Nephron progenitor cell (in vitro differentiated cells): ENCODE results near the gene BLACAT1.

Experiments
- DNase-seq: peaks from one replicate; pipeline ENCODE4 v3.0.0; 2021
- H3K27ac Mint-ChIP-seq: 2 replicates; pipeline ENCODE4 v1.8.0; 2021; ENCODE audit warnings: mild to moderate bottlenecking, moderate library complexity, mixed read lengths
- H3K27me3 Mint-ChIP-seq: 2 replicates; pipeline ENCODE4 v1.8.0; 2021; ENCODE audit warnings: mild to moderate bottlenecking, low read depth, mixed read lengths; ENCODE audit not compliant: poor library complexity
- H3K36me3 Mint-ChIP-seq: 2 replicates; pipeline ENCODE4 v1.8.0; 2021; ENCODE audit warnings: low read depth, mixed read lengths
- H3K4me1 Mint-ChIP-seq: 2 replicates; pipeline ENCODE4 v1.8.0; 2021; ENCODE audit warnings: mixed read lengths
- H3K4me3 Mint-ChIP-seq: 2 replicates; pipeline ENCODE4 v1.8.0; 2021; ENCODE audit warnings: mild to moderate bottlenecking, moderate library complexity, mixed read lengths
- H3K9me3 Mint-ChIP-seq: 2 replicates; pipeline ENCODE4 v1.8.0; 2021; ENCODE audit warnings: mild to moderate bottlenecking, moderate library complexity, mixed read lengths
- TF ChIP-seq, protein P1 (sequence below): fragments of 200-600 bp; sonication (generic); IDR thresholded peaks from 2 replicates; pipeline ENCODE4 v1.5.0; 2021; ENCODE audit warnings: antibody characterized with exemption

The BLACAT1 gene

GRCh38 chr1:205455581-205456382 is at the start of gene BLACAT1:
BLACAT1 (minus strand) TSS chr1:205456045.
- Mint-ChIP-seq H3K9me3 (no peaks in the 10 kb centered on the region), H3K27me3 (peaks cover 34% of the 10 kb centered on the region), H3K27ac (peak within 1 kb of the TSS; percentile 45), H3K4me1 (peaks cover 52% of the 10 kb centered on the region), H3K36me3 (no peaks in the 10 kb centered on the region), H3K4me3 (peak within 1 kb of the TSS; percentile 92)
- DNase-seq = no peak
- TF ChIP-seq, protein P1, sequence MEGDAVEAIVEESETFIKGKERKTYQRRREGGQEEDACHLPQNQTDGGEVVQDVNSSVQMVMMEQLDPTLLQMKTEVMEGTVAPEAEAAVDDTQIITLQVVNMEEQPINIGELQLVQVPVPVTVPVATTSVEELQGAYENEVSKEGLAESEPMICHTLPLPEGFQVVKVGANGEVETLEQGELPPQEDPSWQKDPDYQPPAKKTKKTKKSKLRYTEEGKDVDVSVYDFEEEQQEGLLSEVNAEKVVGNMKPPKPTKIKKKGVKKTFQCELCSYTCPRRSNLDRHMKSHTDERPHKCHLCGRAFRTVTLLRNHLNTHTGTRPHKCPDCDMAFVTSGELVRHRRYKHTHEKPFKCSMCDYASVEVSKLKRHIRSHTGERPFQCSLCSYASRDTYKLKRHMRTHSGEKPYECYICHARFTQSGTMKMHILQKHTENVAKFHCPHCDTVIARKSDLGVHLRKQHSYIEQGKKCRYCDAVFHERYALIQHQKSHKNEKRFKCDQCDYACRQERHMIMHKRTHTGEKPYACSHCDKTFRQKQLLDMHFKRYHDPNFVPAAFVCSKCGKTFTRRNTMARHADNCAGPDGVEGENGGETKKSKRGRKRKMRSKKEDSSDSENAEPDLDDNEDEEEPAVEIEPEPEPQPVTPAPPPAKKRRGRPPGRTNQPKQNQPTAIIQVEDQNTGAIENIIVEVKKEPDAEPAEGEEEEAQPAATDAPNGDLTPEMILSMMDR = no peak

DNA sequence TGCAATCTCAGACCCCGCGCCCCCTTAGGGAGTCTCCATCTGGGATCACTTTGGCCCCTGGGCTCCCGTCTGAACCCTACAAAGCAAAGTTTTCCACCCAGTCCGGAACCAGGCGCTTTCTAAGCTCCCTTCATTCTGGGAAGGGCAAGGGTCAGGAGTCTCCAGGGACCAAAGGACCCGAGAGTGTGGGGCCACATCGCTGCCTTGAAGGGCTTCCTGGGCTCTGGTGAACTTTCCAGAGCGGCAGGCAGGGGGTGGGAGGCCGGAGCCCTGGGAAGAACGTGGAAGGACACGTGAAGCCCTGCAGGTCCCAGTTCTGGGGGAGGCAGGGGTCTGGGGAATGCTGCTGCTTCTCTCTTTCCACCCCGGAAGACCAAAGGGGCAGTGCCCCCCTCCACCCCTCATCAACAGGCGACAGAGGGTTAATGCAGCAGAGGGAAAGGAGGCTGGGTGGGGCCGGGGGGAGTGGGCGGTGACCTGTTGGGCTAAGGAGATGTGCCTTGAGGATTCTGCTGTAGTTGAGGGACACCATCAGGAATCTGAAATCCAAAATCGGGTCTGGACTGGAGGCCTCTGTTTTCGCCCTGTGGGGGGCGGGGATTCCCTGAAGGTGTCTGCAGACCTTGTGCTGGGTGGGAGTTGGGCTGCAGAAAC is 49.4 kb upstream of the BLACAT1 start:
- no peaks in the 10 kb centered on the region for H3K36me3 Mint-ChIP-seq
- TF ChIP-seq, protein P1 = no peak
- no peak overlapping the region for H3K27ac Mint-ChIP-seq
- H3K4me1 Mint-ChIP-seq = peaks cover 77% of the 10 kb centered on the region
- H3K27me3 Mint-ChIP-seq = peaks cover 28% of the 10 kb centered on the region
- H3K4me3 Mint-ChIP-seq = peak overlapping the region; percentile 86
- no peaks in the 10 kb centered on the region for H3K9me3 Mint-ChIP-seq
- peak; percentile 40 for DNase-seq

DNA sequence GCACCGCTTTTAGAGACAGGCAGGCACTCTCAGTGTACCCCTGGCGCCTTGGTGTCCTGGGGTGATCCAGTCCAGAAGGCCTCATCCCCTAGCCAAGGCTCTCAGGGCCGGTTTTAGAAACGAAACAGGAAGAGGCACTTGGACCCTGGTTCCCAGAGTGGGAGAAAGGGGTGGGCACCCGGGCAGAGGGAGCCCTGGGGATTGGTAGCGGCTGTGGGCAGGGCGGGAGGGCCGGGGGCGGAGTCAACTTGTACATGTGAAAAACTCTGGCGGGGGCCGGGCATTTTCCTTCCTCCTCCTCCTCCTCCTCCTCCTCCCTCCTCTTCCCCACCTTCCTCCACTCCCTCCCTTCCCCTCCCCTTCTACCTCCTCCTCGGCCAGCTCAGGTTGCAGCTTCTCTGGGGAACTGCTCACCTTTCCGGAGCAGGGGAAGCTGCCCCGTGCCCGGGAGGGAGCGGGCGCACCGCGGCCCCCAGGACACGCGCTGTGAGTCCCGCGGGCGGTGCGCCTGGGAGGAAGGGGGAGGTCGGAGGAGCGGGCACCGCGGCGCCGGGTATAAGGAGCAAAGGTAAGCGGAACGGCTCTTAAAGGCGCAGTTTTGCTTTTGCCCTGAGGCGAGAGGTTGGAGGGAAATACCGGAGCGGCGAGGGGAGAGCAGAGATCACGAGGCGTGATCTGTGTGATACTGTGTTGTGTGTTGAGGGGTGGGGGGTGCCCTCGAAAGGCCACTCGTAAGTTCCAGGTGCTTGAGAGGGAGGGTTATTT is 48.6 kb upstream of the BLACAT1 start, which contains the start of gene CDK18:
TSS of gene CDK18 (plus strand) at position 359 of the 765 bp plus-strand sequence. CDS start 18,499 bp downstream, outside the sequence.
- H3K4me3 Mint-ChIP-seq = peak within 1 kb of the TSS; percentile 86
- peak; percentile 77 for DNase-seq
- H3K27me3 Mint-ChIP-seq = peaks cover 29% of the 10 kb centered on the region
- TF ChIP-seq, protein P1 = no peak
- peaks cover 77% of the 10 kb centered on the region for H3K4me1 Mint-ChIP-seq
- H3K36me3 Mint-ChIP-seq = no peaks in the 10 kb centered on the region
- H3K27ac Mint-ChIP-seq = no peak within 1 kb of the TSS
- H3K9me3 Mint-ChIP-seq = no peaks in the 10 kb centered on the region

DNA sequence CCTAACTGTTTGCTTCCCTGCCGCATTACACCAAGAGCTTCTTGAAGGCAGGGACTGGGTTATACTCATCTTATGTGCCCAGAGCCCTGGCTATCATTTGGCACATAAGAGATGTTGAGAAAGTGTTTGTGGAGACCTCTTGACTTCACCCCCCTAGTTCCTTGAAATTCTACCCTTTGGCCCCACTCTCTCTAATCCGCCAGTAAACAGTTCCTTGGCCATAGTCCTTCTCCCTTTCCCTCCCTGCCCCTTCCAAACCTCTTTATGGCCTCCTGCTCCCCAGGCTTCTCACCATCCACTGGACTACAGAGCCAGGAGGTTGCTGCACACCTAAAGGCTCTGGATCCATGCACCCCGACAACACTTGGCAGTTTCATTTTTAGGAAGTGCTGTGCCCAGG is 47.1 kb upstream of the BLACAT1 start:
- H3K36me3 Mint-ChIP-seq = no peaks in the 10 kb centered on the region
- TF ChIP-seq, protein P1 = no peak
- H3K4me1 Mint-ChIP-seq = peaks cover 72% of the 10 kb centered on the region
- peaks cover 36% of the 10 kb centered on the region for H3K27me3 Mint-ChIP-seq
- peak overlapping the region; percentile 58 for H3K27ac Mint-ChIP-seq
- no peak for DNase-seq
- peak overlapping the region; percentile 21 for H3K4me3 Mint-ChIP-seq
- peaks cover under 1% of the 10 kb centered on the region for H3K9me3 Mint-ChIP-seq

DNA sequence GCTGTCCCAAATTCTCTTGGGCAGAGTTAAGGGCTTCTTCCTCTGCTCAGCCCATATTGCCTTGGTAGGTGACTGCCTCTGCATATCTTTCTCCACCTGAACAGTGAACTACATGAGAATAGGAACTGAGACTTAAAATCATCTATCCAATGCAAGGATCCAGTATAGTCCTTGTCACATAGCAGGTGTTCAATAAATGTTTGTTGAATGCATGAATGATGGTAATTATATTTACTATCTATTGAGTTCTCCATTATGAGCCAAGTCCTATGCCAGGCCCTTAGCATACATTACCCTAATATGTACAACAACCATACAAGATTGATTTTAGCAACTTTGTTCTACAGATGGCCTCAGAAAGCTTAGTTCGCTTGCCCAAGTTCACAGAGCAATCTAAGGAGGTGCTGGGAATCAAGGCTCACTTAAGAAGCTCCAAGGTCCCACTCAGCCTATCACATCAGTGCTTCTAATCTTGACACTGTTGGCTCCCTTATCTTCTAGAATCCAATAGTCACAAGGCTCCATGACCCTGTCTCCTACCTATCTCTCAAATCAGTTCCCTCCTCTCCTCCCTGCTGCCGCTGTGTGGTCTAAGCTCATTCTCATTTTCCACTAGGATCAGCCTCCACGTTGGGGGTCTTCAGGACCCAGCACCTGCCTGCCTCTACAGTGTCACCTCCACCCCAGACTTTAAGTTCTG is 46.4 kb upstream of the BLACAT1 start:
- TF ChIP-seq, protein P1 = no peak
- H3K27me3 Mint-ChIP-seq = peaks cover 43% of the 10 kb centered on the region
- H3K4me3 Mint-ChIP-seq = no peak overlapping the region
- H3K27ac Mint-ChIP-seq = no peak overlapping the region
- no peaks in the 10 kb centered on the region for H3K36me3 Mint-ChIP-seq
- peaks cover 64% of the 10 kb centered on the region for H3K4me1 Mint-ChIP-seq
- DNase-seq = no peak
- H3K9me3 Mint-ChIP-seq = peaks cover 3% of the 10 kb centered on the region
